H54 (cell line): ENCODE data around the gene GSTM2.
"Not testable (repeated sequence)": the region's sequence is repeated elsewhere in the genome, so short reads cannot be mapped to it uniquely, and the experiment has no call there.

Experiments
- DNase-seq: peaks from one replicate; pipeline ENCODE4 v3.0.0; 2011; ENCODE audit warnings: low spot score, mixed read lengths; ENCODE audit not compliant: insufficient read length
- FAIRE-seq: peaks from 3 replicates; lab custom pipeline; 2011; peaks lifted over from hg19 to GRCh38; lab: Jason Lieb, UNC
- POLR2A ChIP-seq: IDR thresholded peaks from 2 replicates; pipeline ENCODE4 v1.6.1; 2011; ENCODE audit warnings: low read depth, mild to moderate bottlenecking, low read length

GSTM2 gene

DNA sequence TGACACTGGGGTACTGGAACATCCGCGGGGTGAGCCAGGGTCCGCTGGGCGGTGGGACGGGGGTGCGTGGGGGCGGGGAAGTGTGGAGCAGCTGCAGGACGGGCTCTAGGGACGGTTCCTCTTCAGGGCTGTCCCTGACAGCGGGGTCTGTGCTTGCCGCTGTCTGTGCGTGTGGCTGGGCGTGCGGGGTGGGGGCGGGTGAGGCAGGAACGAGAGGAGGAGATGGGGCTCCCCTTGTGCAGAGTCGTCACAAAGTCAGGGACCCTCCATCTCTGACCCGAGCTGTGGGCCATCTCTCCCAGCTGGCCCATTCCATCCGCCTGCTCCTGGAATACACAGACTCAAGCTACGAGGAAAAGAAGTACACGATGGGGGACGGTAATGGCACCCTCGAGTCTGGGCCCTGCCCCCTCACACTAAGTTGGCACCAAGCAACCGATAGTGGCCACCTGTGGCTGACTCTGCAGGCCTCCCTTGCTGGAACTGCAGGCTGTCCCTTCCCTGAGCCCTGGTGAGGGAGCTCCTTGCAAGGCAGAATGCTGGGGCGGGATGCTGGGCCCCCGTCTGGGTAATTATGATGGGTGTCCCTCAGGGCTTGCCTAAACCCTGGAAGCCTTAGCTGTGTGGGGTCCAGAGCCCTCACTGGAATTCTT lies 392 bp downstream of the GSTM2 start:
- FAIRE-seq (no peak), DNase-seq (no peak)
- no peak for TF ChIP-seq POLR2A

DNA sequence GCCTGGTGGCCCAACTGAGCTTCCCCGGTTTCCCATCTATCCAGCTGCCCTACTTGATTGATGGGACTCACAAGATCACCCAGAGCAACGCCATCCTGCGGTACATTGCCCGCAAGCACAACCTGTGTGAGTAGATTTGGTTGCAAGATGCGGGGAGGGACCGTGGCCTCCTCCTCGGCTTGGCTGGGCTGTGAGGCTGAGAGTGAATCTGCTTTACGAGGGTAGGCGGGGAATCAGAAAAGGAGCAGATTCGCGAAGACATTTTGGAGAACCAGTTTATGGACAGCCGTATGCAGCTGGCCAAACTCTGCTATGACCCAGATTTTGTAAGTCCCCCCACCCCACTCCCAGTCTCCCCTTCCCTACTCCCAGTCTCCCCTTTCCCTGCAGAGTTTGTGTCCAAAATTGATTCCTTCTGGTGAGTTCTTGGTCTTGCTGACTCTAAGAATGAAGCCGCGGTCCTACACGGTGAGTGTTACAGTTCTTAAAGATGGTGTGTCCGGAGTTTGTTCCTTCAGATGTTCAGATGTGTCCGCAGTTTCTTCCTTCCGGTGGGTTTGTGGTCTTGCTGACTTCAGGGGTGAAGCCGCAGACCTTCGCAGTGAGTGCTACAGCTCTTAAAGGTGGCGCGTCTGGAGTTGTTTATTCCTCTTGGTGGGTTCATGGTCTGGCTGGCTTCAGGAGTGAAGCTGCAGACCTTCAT lies 1.5 kb downstream of the GSTM2 start:
- DNase-seq, result no peak
- no peak for TF ChIP-seq POLR2A
- FAIRE-seq, result no peak

DNA sequence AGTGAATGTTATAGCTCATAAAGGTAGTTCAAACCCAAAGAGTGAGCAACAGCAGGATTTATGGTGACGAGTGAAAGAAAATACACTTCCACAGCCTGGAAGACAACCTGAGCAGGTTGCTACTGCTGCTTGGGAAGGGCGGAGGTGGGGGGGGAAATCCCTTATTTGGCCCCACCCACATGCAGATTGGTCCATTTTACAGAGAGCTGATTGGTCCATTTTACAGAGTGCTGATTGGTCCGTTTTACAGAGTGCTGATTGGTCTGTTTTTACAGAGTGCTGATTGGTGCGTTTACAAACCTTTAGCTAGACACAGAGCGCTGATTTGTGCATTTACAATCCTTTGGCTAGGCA lies 2.1 kb downstream of the GSTM2 start:
- DNase-seq, FAIRE-seq: not testable (repeated sequence)

DNA sequence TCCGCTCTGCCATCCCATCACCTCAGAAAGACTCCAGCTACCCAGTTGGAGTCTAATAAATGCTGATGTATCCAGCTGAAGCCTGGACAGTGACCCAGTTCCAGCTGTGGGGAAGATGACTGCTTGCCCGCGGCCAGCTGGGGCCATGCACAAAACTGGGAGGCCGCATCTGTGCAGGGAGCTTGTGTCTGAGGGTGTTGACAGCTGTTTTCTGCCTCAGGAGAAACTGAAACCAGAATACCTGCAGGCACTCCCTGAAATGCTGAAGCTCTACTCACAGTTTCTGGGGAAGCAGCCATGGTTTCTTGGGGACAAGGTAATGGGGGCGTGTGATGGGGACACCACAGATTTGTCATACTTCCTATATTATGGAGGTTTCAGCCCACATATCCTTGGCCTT lies 3.2 kb downstream of the GSTM2 start:
- FAIRE-seq, result no peak
- DNase-seq, result no peak
- no peak for TF ChIP-seq POLR2A

DNA sequence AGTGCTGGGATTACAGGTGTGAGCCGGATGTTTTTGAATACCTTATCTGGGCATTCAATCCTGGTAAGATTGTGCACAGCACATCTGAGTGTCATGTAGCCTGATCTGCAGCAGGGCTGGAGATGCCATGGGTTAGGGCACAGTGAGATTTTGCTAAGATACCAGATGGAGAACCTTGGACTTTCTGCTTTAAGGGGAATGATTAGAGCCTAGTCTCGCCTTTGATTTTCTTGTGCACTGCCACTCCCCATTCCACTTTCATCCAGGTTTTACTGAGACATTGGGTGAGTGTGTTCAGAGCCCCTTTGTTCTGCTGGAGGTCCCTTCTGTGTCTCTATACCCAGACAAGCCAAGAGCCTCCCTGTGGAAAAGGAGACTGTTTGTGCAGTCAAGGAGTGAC lies 6.0 kb downstream of the GSTM2 start:
- not testable (repeated sequence) for DNase-seq, FAIRE-seq

DNA sequence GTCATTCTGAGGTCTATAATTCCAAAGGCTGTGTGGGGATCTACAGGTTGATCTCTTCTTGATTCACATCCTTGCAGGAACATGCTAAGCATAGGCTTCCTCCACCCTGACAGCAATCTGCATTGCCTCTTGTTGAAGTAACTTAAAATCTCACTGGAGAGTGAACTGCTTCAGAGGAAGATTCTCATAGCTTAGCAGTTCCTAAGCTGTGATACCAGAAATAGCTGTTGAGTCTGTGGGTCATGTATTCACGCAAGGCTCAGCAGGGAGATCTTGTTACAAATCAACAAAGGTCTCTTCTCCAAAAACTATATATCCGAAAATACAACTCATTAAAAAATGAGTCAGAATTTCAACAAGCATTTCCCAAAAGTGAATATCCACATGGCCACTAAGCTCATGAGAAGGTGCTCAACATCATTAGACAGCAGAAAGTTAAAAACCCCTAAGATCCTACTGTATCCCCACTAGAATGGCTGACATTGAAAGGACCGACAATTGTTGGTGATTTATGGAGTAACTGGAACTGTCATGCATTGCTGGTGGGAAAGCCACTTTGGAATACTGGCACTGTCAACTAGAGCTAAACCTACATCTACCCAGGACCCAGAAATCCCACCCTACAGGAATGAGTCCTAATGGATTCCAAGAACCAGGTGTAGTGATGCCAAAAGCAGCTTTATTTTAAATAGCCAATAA lies 9.0 kb downstream of the GSTM2 start:
- FAIRE-seq, DNase-seq: not testable (repeated sequence)

DNA sequence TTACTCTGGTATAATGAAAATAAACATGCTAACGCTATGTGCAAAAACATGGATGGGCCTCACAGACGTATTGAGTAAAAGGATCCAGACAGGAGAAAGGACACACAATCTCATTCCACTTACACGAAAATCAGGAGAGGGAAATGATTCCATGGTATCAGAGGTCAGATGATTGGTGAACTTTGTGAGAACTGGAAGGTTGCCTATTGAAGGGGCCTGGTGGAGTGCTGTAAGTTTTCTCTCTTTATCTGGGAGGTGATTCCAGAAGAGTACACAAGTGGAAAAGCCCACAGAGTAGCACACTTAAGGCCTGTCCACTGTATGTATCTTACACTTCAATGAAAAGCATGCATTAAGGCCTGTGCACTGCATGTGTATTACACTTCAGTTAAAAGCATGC lies 9.6 kb downstream of the GSTM2 start:
- no peak for TF ChIP-seq POLR2A

DNA sequence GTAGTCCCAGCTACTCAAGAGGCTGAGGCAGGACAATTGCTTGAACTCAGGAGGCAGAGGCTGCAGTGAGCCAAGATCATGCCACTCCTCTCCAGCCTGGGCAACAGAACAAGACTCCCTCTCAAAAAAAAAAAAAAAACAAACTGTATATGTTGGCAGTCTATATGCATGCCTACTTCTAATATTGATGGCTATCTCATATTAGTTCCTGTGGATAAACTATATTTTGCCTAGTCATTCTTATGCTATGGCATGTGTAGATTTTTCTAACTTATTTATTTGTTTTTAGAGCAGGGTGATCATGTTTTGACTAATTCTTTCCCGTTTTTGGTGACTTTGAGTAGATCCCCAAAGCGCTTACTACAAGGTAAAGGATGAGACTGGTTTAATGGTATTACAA lies 10.8 kb downstream of the GSTM2 start:
- not testable (repeated sequence) for DNase-seq

More for the DNA sequence above, 9.6 kb downstream of the GSTM2 start:
- DNase-seq, result no peak
- no peak for FAIRE-seq

DNA sequence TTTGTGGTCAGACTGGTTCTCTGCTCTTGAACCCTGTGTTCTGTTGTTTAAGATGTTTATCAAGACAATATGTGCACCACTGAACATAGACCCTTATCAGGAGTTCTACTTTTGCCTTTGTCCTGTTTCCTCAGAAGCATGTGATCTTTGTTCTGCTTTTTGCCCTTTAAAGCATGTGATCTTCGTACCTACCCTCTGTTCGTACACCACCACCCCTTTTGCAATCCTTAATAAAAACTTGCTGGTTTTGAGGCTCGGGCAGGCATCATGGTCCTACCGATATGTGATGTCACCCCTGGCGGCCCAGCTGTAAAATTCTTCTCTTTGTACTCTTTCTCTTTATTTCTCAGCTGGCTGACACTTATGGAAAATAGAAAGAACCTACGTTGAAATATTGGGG lies 16.9 kb downstream of the GSTM2 start:
- not testable (repeated sequence) for FAIRE-seq, DNase-seq

More for the DNA sequence above, 10.8 kb downstream of the GSTM2 start:
- not testable (repeated sequence) for FAIRE-seq

DNA sequence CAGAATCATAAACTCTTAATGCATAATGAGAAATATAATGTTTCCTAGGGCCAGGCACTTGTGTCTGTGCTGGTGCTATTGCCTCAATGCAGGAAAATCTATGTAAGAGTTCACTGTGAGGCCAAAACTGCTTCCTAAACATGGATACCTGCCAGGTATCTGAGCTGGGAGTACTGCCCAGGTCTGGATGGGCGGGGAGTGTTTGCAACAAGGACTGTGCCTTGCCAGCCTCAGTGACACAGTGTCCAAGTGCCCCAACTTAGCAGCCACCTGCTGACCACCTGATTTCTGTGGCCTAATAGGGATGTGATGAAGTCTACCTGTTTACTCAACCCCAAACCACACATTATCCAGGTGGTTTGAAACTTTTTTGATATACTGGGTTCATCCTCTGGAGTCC lies 17.5 kb downstream of the GSTM2 start:
- not testable (repeated sequence) for FAIRE-seq, DNase-seq

DNA sequence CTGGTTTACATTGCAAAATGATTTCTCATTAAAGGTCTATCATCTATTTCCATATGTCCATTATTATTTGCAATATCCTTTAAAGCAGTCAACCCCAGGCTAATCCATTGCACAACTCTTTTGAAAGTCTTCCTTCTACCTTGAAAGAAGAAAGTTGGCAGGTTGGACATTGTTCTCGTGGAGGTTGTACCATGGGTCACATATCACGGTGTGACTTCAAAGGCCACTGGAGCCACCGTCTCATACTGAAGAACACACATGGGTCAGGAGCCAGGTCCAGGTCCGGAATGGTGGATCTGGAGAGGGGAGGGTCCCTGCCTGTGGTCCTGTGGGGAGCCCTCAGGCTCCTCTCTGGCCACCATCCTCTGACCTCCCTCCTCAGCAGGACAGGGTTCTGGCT lies 18.0 kb downstream of the GSTM2 start:
- not testable (repeated sequence) for FAIRE-seq, DNase-seq

DNA sequence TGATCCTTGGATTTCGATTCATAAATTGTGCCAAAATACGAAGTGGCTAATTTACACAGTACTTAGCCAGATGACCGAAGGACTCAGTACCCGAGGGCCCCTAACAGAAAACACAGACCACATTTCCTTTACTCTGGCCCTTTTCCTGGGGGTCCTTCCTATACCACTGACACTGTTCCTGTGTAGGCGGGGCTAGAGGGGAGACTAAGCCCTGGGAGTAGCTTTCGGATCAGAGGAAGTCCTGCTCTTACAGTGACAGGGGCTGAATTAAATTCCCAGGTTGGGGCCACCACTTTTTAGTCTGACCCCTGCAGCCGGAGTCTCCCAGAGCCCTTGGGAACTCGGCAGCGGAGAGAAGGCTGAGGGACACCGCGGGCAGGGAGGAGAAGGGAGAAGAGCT lies 19.3 kb downstream of the GSTM2 start:
- FAIRE-seq, DNase-seq: not testable (repeated sequence)

DNA sequence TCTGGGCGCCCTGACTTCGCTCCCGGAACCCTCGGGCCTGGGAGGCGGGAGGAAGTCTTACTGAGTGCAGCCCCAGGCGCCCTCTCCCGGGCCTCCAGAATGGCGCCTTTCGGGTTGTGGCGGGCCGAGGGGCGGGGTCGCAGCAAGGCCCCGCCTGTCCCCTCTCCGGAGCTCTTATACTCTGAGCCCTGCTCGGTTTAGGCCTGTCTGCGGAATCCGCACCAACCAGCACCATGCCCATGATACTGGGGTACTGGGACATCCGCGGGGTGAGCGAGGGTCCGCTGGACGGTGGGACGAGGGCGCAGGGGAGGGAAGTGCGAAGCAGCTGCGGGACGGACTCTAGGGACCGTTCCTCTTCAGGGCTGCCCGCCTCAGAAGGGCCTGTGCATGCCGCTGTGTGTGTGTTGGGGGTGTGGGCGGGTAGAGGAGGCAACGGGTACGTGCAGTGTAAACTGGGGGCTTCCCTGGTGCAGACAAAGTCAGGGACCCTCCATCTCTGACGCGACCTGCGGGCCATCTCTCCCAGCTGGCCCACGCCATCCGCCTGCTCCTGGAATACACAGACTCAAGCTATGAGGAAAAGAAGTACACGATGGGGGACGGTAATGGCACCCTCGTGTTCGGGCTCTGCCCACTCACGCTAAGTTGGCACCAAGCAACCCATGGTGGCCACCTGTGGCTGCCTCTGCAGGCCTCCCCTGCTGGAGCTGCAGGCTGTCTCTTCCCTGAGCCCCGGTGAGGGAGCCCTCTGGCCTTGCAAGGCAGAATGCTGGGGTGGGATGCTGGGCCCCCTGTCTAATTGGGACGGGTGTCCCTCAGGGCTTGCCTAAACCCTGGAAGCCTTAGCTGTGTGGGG lies 20.0 kb downstream of the GSTM2 start, which contains the start of gene GSTM1:
Gene GSTM1, plus strand, starts transcription at position 177 of the 859 bp plus-strand sequence. Its CDS starts 57 bp downstream, at position 234.
- no peak for FAIRE-seq
- no peak for DNase-seq
- TF ChIP-seq POLR2A, result no peak

DNA sequence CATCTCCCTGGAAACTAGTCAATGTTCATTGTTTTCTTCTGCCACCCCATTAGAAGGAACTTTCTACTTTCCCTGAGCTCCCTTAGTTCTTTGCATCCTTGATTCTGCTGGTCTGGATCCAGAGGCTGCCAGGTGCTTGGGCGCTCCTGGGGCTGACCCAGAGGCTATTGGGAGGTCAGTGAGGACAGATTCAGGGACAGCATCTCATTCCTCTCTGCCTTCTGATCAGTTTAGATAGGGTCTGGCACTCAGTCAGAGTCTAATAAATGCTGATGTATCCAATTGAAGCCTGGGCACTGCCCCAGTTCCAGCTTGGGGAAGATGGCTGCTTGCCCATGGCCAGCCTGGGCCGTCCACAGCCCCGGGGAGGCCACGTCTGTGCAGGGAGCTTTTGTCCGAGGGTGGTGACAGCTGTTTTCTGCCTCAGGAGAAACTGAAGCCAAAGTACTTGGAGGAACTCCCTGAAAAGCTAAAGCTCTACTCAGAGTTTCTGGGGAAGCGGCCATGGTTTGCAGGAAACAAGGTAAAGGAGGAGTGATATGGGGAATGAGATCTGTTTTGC lies 22.1 kb downstream of the GSTM2 start:
- FAIRE-seq, result no peak
- no peak for TF ChIP-seq POLR2A
- DNase-seq, result no peak
